GM23338 (cell line): ENCODE measurements around the gene ITIH6.

ENCODE experiments used
- CREB1 ChIP-seq: fragments of 250-450 bp; sonication (Bioruptor Pico); IDR thresholded peaks from 2 replicates; pipeline ENCODE4 v1.5.0; 2020; ENCODE audit warnings: low read depth, mild to moderate bottlenecking, moderate library complexity
- EZH2 ChIP-seq: fragments of 200-600 bp; sonication (generic); IDR thresholded peaks from one replicate; pipeline ENCODE4 v1.8.0; 2017; ENCODE audit warnings: antibody characterized with exemption, mild to moderate bottlenecking, low read depth; ENCODE audit not compliant: unreplicated experiment
- EZH2phosphoT487 ChIP-seq: fragments of 200-600 bp; sonication (generic); IDR thresholded peaks from one replicate; pipeline ENCODE4 v1.8.1; 2018; ENCODE audit warnings: antibody characterized with exemption; ENCODE audit not compliant: unreplicated experiment
- POLR2AphosphoS5 ChIP-seq: IDR thresholded peaks from 2 replicates; pipeline ENCODE4 v1.6.1; 2016; ENCODE audit warnings: antibody characterized with exemption, low read depth
- STAT1 ChIP-seq: IDR thresholded peaks from one replicate; pipeline ENCODE4 v1.6.1; 2016; ENCODE audit warnings: antibody characterized with exemption; ENCODE audit not compliant: unreplicated experiment
- ZNF114 ChIP-seq: fragments of 250-450 bp; sonication (Bioruptor Pico); IDR thresholded peaks from 2 replicates; pipeline ENCODE4 v1.5.0; 2020; ENCODE audit warnings: mild to moderate bottlenecking, moderate library complexity
- ZNF331 ChIP-seq: fragments of 250-450 bp; sonication (Bioruptor Pico); IDR thresholded peaks from 2 replicates; pipeline ENCODE4 v1.5.0; 2020; ENCODE audit warnings: low read depth, mild to moderate bottlenecking, moderate library complexity
- TF ChIP-seq, protein P1 (sequence below), 2 experiments: fragments of 200-600 bp in 1 of 2; sonication (generic) in 1 of 2; conservative IDR thresholded peaks; 2 replicates each; pipeline versions ENCODE4 v1.5.1 to v1.6.1; 2016 to 2017; ENCODE audit warnings: antibody characterized with exemption in 2 of 2, low read depth in 2 of 2, mild to moderate bottlenecking in 2 of 2, moderate library complexity in 1 of 2
- TF ChIP-seq, protein P2 (sequence below): IDR thresholded peaks from one replicate; pipeline ENCODE4 v1.6.1; 2018; ENCODE audit warnings: antibody characterized with exemption; ENCODE audit not compliant: unreplicated experiment
- TF ChIP-seq, protein P3 (sequence below): IDR thresholded peaks from 2 replicates; pipeline ENCODE4 v1.6.1; 2016; ENCODE audit warnings: antibody characterized with exemption

DNA sequence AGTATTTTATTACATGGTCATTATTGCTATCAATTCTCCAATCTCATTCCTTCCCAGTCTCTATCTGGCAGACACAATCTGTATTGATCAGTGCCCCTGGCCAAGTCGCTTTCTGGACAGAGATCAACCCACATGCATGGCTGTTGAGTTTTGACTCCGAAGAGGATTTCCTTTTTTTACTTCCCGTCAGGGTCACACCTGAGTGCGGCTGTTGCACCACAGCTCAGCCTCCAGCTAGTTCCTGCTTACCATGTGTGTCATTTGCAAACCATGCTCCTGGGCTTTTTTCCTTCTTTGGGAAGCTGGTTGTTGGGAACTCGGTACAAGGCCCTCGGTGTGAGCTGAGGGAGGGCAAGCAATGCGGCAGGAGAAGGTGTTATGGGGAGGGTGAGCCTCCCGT, 21.1 kb upstream of the ITIH6 start:
- TF ChIP-seq, protein P1, sequence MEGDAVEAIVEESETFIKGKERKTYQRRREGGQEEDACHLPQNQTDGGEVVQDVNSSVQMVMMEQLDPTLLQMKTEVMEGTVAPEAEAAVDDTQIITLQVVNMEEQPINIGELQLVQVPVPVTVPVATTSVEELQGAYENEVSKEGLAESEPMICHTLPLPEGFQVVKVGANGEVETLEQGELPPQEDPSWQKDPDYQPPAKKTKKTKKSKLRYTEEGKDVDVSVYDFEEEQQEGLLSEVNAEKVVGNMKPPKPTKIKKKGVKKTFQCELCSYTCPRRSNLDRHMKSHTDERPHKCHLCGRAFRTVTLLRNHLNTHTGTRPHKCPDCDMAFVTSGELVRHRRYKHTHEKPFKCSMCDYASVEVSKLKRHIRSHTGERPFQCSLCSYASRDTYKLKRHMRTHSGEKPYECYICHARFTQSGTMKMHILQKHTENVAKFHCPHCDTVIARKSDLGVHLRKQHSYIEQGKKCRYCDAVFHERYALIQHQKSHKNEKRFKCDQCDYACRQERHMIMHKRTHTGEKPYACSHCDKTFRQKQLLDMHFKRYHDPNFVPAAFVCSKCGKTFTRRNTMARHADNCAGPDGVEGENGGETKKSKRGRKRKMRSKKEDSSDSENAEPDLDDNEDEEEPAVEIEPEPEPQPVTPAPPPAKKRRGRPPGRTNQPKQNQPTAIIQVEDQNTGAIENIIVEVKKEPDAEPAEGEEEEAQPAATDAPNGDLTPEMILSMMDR (conservative IDR thresholded peaks at IDR 0.05; ENCODE audit: low read depth in 2 of 2), result no peak
- TF ChIP-seq EZH2 (no peak), POLR2AphosphoS5 (no peak), CREB1 (CRISPR knock-in tag) (no peak), EZH2phosphoT487 (no peak), STAT1 (no peak), ZNF331 (CRISPR knock-in tag) (no peak), ZNF114 (CRISPR knock-in tag) (no peak)
- TF ChIP-seq, protein P2, sequence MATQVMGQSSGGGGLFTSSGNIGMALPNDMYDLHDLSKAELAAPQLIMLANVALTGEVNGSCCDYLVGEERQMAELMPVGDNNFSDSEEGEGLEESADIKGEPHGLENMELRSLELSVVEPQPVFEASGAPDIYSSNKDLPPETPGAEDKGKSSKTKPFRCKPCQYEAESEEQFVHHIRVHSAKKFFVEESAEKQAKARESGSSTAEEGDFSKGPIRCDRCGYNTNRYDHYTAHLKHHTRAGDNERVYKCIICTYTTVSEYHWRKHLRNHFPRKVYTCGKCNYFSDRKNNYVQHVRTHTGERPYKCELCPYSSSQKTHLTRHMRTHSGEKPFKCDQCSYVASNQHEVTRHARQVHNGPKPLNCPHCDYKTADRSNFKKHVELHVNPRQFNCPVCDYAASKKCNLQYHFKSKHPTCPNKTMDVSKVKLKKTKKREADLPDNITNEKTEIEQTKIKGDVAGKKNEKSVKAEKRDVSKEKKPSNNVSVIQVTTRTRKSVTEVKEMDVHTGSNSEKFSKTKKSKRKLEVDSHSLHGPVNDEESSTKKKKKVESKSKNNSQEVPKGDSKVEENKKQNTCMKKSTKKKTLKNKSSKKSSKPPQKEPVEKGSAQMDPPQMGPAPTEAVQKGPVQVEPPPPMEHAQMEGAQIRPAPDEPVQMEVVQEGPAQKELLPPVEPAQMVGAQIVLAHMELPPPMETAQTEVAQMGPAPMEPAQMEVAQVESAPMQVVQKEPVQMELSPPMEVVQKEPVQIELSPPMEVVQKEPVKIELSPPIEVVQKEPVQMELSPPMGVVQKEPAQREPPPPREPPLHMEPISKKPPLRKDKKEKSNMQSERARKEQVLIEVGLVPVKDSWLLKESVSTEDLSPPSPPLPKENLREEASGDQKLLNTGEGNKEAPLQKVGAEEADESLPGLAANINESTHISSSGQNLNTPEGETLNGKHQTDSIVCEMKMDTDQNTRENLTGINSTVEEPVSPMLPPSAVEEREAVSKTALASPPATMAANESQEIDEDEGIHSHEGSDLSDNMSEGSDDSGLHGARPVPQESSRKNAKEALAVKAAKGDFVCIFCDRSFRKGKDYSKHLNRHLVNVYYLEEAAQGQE, result no peak
- TF ChIP-seq, protein P3, sequence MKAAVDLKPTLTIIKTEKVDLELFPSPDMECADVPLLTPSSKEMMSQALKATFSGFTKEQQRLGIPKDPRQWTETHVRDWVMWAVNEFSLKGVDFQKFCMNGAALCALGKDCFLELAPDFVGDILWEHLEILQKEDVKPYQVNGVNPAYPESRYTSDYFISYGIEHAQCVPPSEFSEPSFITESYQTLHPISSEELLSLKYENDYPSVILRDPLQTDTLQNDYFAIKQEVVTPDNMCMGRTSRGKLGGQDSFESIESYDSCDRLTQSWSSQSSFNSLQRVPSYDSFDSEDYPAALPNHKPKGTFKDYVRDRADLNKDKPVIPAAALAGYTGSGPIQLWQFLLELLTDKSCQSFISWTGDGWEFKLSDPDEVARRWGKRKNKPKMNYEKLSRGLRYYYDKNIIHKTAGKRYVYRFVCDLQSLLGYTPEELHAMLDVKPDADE, result no peak
